H1 (cell line): ENCODE data around the gene CCDC40. TPM values are rescaled to one million over a fixed set of nuclear protein-coding genes. Genes with fewer than 3 reads are reported as not detected.
A peak's percentile ranks its signal among the peaks of the same experiment; 100 is the strongest.

Experiments used
- CTCF ChIA-PET: fragments of 300-600 bp; sonication (Branson Sonifier 250); formaldehyde crosslinking; loops from one replicate; lab custom pipeline; 2021; ENCODE audit not compliant: partially characterized antibody; lab: Charles Lee
- POLR2A ChIA-PET: fragments of 300-600 bp; sonication (Branson Sonifier 250); formaldehyde crosslinking; loops from one replicate; lab custom pipeline; 2021; ENCODE audit warnings: inconsistent platforms; ENCODE audit not compliant: partially characterized antibody; lab: Charles Lee
- DNase-seq, 2 experiments: peaks; one replicate each; pipeline versions ENCODE4 v3.0.0 to v3.0.0-alpha.2; 2010 to 2022; ENCODE audit warnings: low spot score in 2 of 2, low read depth in 1 of 2, mixed read lengths in 1 of 2
- FAIRE-seq: peaks from 2 replicates; lab custom pipeline; 2011; peaks lifted over from hg19 to GRCh38; lab: Jason Lieb, UNC
- H2AFZ ChIP-seq: 2 replicates; pipeline ENCODE4 v1.8.1; 2012; ENCODE audit warnings: low read length, inconsistent platforms
- H2AK5ac ChIP-seq: 2 replicates; pipeline ENCODE4 v1.6.1; 2013; ENCODE audit warnings: low read depth, low read length
- H2BK120ac ChIP-seq: replicated peaks from 2 replicates; pipeline ENCODE3; 2013; ENCODE audit warnings: low read depth, low read length, inconsistent platforms
- H2BK12ac ChIP-seq: 2 replicates; pipeline ENCODE4 v1.6.1; 2013; ENCODE audit warnings: low read depth, low read length
- H2BK15ac ChIP-seq: 2 replicates; pipeline ENCODE4 v1.6.1; 2013; ENCODE audit warnings: low read length
- H2BK20ac ChIP-seq: 2 replicates; pipeline ENCODE4 v1.6.1; 2013; ENCODE audit warnings: low read length
- H2BK5ac ChIP-seq: 2 replicates; pipeline ENCODE4 v1.6.1; 2013; ENCODE audit warnings: low read depth, low read length
- H3K14ac ChIP-seq: 2 replicates; pipeline ENCODE4 v1.6.1; 2013; ENCODE audit warnings: inconsistent platforms; ENCODE audit not compliant: insufficient read length
- H3K18ac ChIP-seq: 2 replicates; pipeline ENCODE4 v1.6.1; 2013; ENCODE audit warnings: low read length; ENCODE audit errors: extremely low read depth
- H3K23ac ChIP-seq: 2 replicates; pipeline ENCODE4 v1.6.1; 2013; ENCODE audit warnings: inconsistent platforms; ENCODE audit not compliant: insufficient read length
- H3K23me2 ChIP-seq: 2 replicates; pipeline ENCODE4 v1.6.1; 2013; ENCODE audit warnings: low read depth, low read length
- H3K27ac ChIP-seq: 2 replicates; pipeline ENCODE4 v1.6.1; 2011; ENCODE audit warnings: low read depth, low read length, inconsistent platforms
- H3K27me3 ChIP-seq, 4 experiments: replicated peaks in 1 of 4; 1 replicate in 1 of 4; 2 replicates in 3 of 4; pipeline versions ENCODE4 v1.6.1 to v1.8.1; 2011 to 2013; ENCODE audit warnings: low read length in 3 of 4, mild to moderate bottlenecking in 3 of 4, inconsistent platforms in 2 of 4, mixed read lengths in 2 of 4, moderate library complexity in 1 of 4; ENCODE audit not compliant: control insufficient read depth in 3 of 4, insufficient read depth in 3 of 4; ENCODE audit errors: extremely low read depth in 1 of 4
- H3K36me3 ChIP-seq, 4 experiments: 2 replicates each; pipeline versions ENCODE4 v1.6.1 to v1.8.1; 2011 to 2013; ENCODE audit warnings: mild to moderate bottlenecking in 4 of 4, low read length in 3 of 4, moderate library complexity in 2 of 4, control low read depth in 1 of 4, inconsistent platforms in 1 of 4; ENCODE audit not compliant: insufficient read depth in 4 of 4, control insufficient read depth in 2 of 4
- H3K4ac ChIP-seq: replicated peaks from 2 replicates; pipeline ENCODE3; 2013; ENCODE audit warnings: low read length, low read depth, mixed read lengths, inconsistent platforms; ENCODE audit not compliant: insufficient read length
- H3K4me1 ChIP-seq, 4 experiments: replicated peaks in 1 of 4; 1 replicate in 1 of 4; 2 replicates in 3 of 4; pipeline versions ENCODE4 v1.6.1 to v1.8.1; 2011 to 2013; ENCODE audit warnings: low read length in 3 of 4, inconsistent platforms in 2 of 4, mixed read lengths in 1 of 4; ENCODE audit not compliant: insufficient read depth in 4 of 4, control insufficient read depth in 3 of 4
- H3K4me2 ChIP-seq, 2 experiments: 2 replicates each; pipeline versions ENCODE4 v1.6.1 to v1.8.1; 2011 to 2013; ENCODE audit warnings: low read depth in 2 of 2, low read length in 2 of 2, control low read depth in 1 of 2, inconsistent platforms in 1 of 2, mild to moderate bottlenecking in 1 of 2; ENCODE audit not compliant: insufficient read depth in 1 of 2
- H3K4me3 ChIP-seq, 4 experiments: fragments of 200-600, 300-600 bp in 1 of 4; sonication (generic), shearing (Covaris generic), sonication (Bioruptor Twin) in 1 of 4; 2 replicates each; pipeline versions ENCODE4 v1.5.1 to v1.8.1; 2011 to 2016; ENCODE audit warnings: low read length in 4 of 4, low read depth in 3 of 4, control low read depth in 2 of 4, inconsistent platforms in 2 of 4, mild to moderate bottlenecking in 2 of 4, mixed read lengths in 1 of 4, moderate library complexity in 1 of 4; ENCODE audit not compliant: insufficient read depth in 2 of 4; ENCODE audit errors: extremely low read depth in 1 of 4
- H3K56ac ChIP-seq: replicated peaks from 2 replicates; pipeline ENCODE3; 2013; ENCODE audit warnings: low read depth, mild to moderate bottlenecking, mixed read lengths, low read length, inconsistent platforms; ENCODE audit not compliant: insufficient read length
- H3K79me1 ChIP-seq: 2 replicates; pipeline ENCODE4 v1.6.1; 2013; ENCODE audit warnings: low read depth, low read length, control low read depth
- H3K79me2 ChIP-seq, 2 experiments: 2 replicates each; pipeline versions ENCODE4 v1.6.1 to v1.8.1; 2012 to 2013; ENCODE audit warnings: low read length in 2 of 2, mild to moderate bottlenecking in 2 of 2, inconsistent platforms in 1 of 2; ENCODE audit not compliant: insufficient read depth in 2 of 2, control insufficient read depth in 1 of 2
- H3K9ac ChIP-seq, 4 experiments: replicated peaks in 1 of 4; 1 replicate in 1 of 4; 2 replicates in 3 of 4; pipeline versions ENCODE4 v1.6.1 to v1.8.1; 2011 to 2013; ENCODE audit warnings: low read depth in 3 of 4, low read length in 3 of 4, control low read depth in 2 of 4, mild to moderate bottlenecking in 2 of 4, moderate library complexity in 2 of 4, inconsistent platforms in 1 of 4; ENCODE audit errors: extremely low read depth in 1 of 4
- H3K9me3 ChIP-seq, 2 experiments: 2 replicates each; pipeline versions ENCODE4 v1.6.1 to v1.8.1; 2012 to 2013; ENCODE audit warnings: mild to moderate bottlenecking in 2 of 2, moderate library complexity in 2 of 2, control low read depth in 1 of 2, inconsistent platforms in 1 of 2, low read depth in 1 of 2, low read length in 1 of 2, mixed read lengths in 1 of 2; ENCODE audit not compliant: insufficient read depth in 2 of 2
- H4K20me1 ChIP-seq, 2 experiments: replicated peaks in 1 of 2; 2 replicates each; pipeline versions ENCODE3 to v1.8.1; 2011 to 2013; ENCODE audit warnings: inconsistent platforms in 2 of 2, low read length in 2 of 2, mild to moderate bottlenecking in 1 of 2; ENCODE audit not compliant: insufficient read depth in 2 of 2, control insufficient read depth in 1 of 2
- H4K5ac ChIP-seq: 2 replicates; pipeline ENCODE4 v1.6.1; 2013; ENCODE audit warnings: low read length, low read depth, mixed read lengths, inconsistent platforms; ENCODE audit not compliant: insufficient read length
- H4K8ac ChIP-seq: 2 replicates; pipeline ENCODE4 v1.8.0; 2013; ENCODE audit warnings: mild to moderate bottlenecking, moderate library complexity, low read length, inconsistent platforms; ENCODE audit not compliant: insufficient read depth; ENCODE audit errors: extremely low read depth
- H4K91ac ChIP-seq: replicated peaks from 2 replicates; pipeline ENCODE3; 2013; ENCODE audit warnings: low read length, mixed read lengths, inconsistent platforms; ENCODE audit not compliant: insufficient read length
- BACH1 ChIP-seq: IDR thresholded peaks from 2 replicates; pipeline ENCODE4 v1.6.1; 2012; ENCODE audit warnings: low read length, improper control_type of control experiment
- BRCA1 ChIP-seq: IDR thresholded peaks from 2 replicates; pipeline ENCODE4 v1.6.1; 2012; ENCODE audit warnings: low read depth, low read length, improper control_type of control experiment
- CBX8 ChIP-seq: fragments of 300-800, 300-1000 bp; sonication (generic); IDR thresholded peaks from 2 replicates; pipeline ENCODE4 v1.7.1; 2016; ENCODE audit warnings: low read depth, low read length, borderline replicate concordance
- CEBPB ChIP-seq: IDR thresholded peaks from 2 replicates; pipeline ENCODE4 v1.6.1; 2012; ENCODE audit warnings: low read depth, low read length
- FOSL1 ChIP-seq: IDR thresholded peaks from 2 replicates; pipeline ENCODE4 v1.6.1; 2011; ENCODE audit warnings: mild to moderate bottlenecking, low read depth, low read length, moderate library complexity; ENCODE audit not compliant: insufficient read depth
- NANOG ChIP-seq: IDR thresholded peaks from 2 replicates; pipeline ENCODE4 v1.6.1; 2011; ENCODE audit warnings: low read length, low read depth, mild to moderate bottlenecking, inconsistent platforms; ENCODE audit not compliant: insufficient read depth, poor library complexity, severe bottlenecking
- SIN3A ChIP-seq, 2 experiments: IDR thresholded peaks in 1 of 2; conservative IDR thresholded peaks in 1 of 2; 2 replicates each; pipeline ENCODE4 v1.6.1; 2011 to 2012; ENCODE audit warnings: low read length in 2 of 2, improper control_type of control experiment in 1 of 2, low read depth in 1 of 2, mild to moderate bottlenecking in 1 of 2
- WGBS, 2 experiments: shearing (Covaris generic) in 1 of 2; methylation state at CpG; one replicate each; pipeline versions ENCODE4 v1.1.6 to v1.1.7; 2013 to 2015; ENCODE audit warnings: low lambda C conversion rate in 2 of 2, mixed read lengths in 2 of 2, inconsistent platforms in 1 of 2, low coverage in 1 of 2, missing lambda C conversion rate in 1 of 2; ENCODE audit not compliant: insufficient replicate concordance in 2 of 2, insufficient coverage in 1 of 2, insufficient read length in 1 of 2; ENCODE audit errors: extremely low coverage in 1 of 2, missing lambda C conversion rate in 1 of 2; 5-methylcytosine and 5-hydroxymethylcytosine counted together
- polyA plus RNA-seq, 7 experiments: library from polyadenylated mRNA; depleted of rRNA in 3 of 7; stranded (reverse) in 5 of 7; unstranded in 2 of 7; fragments of >200 nt in 5 of 7; fragments of 200-250 nt in 2 of 7; gene quantifications; 1 replicate in 5 of 7; 2 replicates in 1 of 7; 4 replicates in 1 of 7; pipeline versions ENCODE4 v1.2.1 to v1.2.3, GENCODE V29; 2011 to 2013; ENCODE audit warnings: missing spikeins in 2 of 7, mixed read lengths in 2 of 7
- total RNA-seq: library from RNA; stranded (reverse); fragmentation: NEBNext Ultra II Directional; extraction: Animal tissue kit (Norgen Biotek cat#: 25700); gene quantifications from 2 replicates; pipeline ENCODE4 v1.2.1, GENCODE V29; 2021

CCDC40 gene
- total and polyA plus RNA-seq, 2 of the 8 experiments (the other 6 are each of a cell fraction or from before 2014, with no cell fraction given) = 4.1 to 11.5 TPM

GRCh38 chr17:79993390-79994227, 42.8 kb upstream of the CCDC40 start:
- Histone ChIP-seq H3K79me2 (peaks cover 0 to 17% of the 10 kb centered on the region in 2 experiments; a peak in 1 of 4 replicates), H4K8ac (peak overlapping the region; percentile 90)
- TF ChIP-seq SIN3A (conservative IDR thresholded peaks at IDR 0.05 in 1 of 2, IDR thresholded peaks at IDR 0.05 in 1 of 2; ENCODE audit: low read depth in 1 of 2, low read length in 2 of 2) = peak in 1 of 2 experiments; percentile 36; a peak in 1 of 4 replicates
- peak; percentile 59; the same call in 1 of the 2 replicates for TF ChIP-seq CEBPB
- no peak for TF ChIP-seq CBX8
- no peak for TF ChIP-seq BACH1
- no peak for TF ChIP-seq BRCA1
- TF ChIP-seq FOSL1 = no peak
- TF ChIP-seq NANOG = no peak

More at GRCh38 chr17:79993390-79994227, 42.8 kb upstream of the CCDC40 start:
- peaks cover 10 to 16% of the 10 kb centered on the region in 2 experiments for H4K20me1 ChIP-seq
- H4K5ac ChIP-seq = no peak overlapping the region
- H3K23me2 ChIP-seq = no peaks in the 10 kb centered on the region
- H3K4me2 ChIP-seq = peak overlapping the region in 1 of 2 experiments; percentile 54; a peak in 2 of 4 replicates
- peaks cover 15 to 32% (median 26%) of the 10 kb centered on the region in 4 experiments for H3K4me1 ChIP-seq
- peaks cover 9% of the 10 kb centered on the region for H3K79me1 ChIP-seq
- H2AK5ac ChIP-seq = peak overlapping the region; percentile 99; the same call in 1 of the 2 replicates
- CTCF ChIA-PET = interaction anchor here (0.8 to 4.6 kb wide), 15 partner anchors 12 to 252 kb away, joined by 3 to 53 read pairs (median 5); no protein-coding TSS in a partner anchor
- H3K9me3 ChIP-seq = no peaks in the 10 kb centered on the region
- peaks cover 0 to 2% (median 0%) of the 10 kb centered on the region in 4 experiments; a peak in 2 of 7 replicates for H3K27me3 ChIP-seq
- H3K4ac ChIP-seq = no peak overlapping the region
- DNase-seq = peak in 1 of 2 experiments; percentile 41
- H3K4me3 ChIP-seq = no peak overlapping the region
- H3K18ac ChIP-seq = peak overlapping the region; percentile 92; the same call in 1 of the 2 replicates
- POLR2A ChIA-PET = interaction anchor here (0.7 to 3.7 kb wide), 23 partner anchors 9 to 271 kb away, joined by 3 to 20 read pairs (median 4); partner anchors contain the start of genes CBX4 and CBX8
- H2AFZ ChIP-seq = no peak overlapping the region
- no peak overlapping the region for H3K23ac ChIP-seq
- no peak overlapping the region for H3K27ac ChIP-seq
- 61% methylated on average over 22 of the region's 22 CpGs; no CpG with 5 or more reads in 1 of the 2 experiments for WGBS, 2 experiments
- H3K56ac ChIP-seq = no peak overlapping the region
- peak overlapping the region; percentile 93; the same call in 1 of the 2 replicates for H2BK20ac ChIP-seq
- H3K14ac ChIP-seq = no peak overlapping the region
- H3K36me3 ChIP-seq = no peaks in the 10 kb centered on the region
- H4K91ac ChIP-seq = peak overlapping the region; percentile 15
- peak overlapping the region in 3 of 4 experiments; percentile 12 to 25 (median 18); a peak in 3 of 7 replicates for H3K9ac ChIP-seq
- H2BK120ac ChIP-seq = no peak overlapping the region
- FAIRE-seq = no peak
- peak overlapping the region; percentile 99 for H2BK12ac ChIP-seq
- peak overlapping the region; percentile 27 for H2BK5ac ChIP-seq
- H2BK15ac ChIP-seq = 0 out of 2 replicates have a peak overlapping the region, but pooled peaks have one; percentile 72
